ENCODE results near the gene PRAMEF27. TPM values are rescaled to one million over a fixed set of nuclear protein-coding genes. Genes with fewer than 3 reads are reported as not detected.

The PRAMEF27 gene
- not detected in 2 replicates for total RNA-seq

DNA sequence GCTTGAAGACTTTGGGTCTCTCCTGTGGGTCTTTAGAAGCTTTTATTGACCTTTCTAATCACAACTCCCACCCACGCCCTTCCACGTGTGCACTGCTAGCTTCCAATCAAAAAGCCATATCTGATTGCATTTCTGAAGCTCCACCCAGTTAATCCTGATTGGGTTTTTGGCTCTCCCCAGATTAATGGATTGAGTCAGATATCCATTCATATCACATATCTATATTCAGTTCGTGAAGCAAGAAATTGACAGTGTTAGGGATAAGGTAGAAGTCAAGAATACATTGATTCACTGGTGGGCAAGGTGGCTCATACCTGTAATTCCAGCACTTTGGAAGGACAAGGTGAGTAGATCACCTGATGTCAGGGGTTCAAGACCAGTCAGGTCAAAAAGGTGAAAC, at the start of gene PRAMEF27:
Gene PRAMEF27, minus strand, starts transcription at position 101 of the 400 bp plus-strand sequence. CDS start 2,916 bp downstream, outside the sequence.

DNA sequence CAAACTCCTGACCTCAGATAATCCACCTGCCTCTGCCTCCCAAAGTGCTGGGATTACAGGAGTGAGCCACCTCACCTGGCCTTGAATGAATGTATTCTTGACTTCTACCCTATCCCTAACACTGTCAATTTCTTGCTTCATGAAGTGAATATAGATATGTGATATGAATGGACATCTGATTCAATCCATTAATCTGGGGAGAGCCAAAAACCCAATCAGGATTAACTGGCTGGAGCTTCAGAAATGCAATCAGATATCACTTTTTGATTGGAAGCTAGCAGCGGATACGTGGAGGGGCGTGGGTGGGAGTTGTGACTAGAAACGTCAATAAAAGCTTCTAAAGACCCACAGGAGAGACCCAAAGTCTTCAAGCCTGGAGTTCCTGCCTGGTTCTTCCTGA, 14.1 kb upstream of the PRAMEF27 start, which contains the start of gene PRAMEF25:
Gene PRAMEF25, plus strand, starts transcription at position 301 of the 400 bp plus-strand sequence. CDS start 2,920 bp downstream, outside the sequence.

Other genes starting within 250 kb of the PRAMEF27 start
- gene PRAMEF11, start 225.2 kb downstream of the PRAMEF27 start, total RNA-seq, result not detected in 2 replicates
- not detected in 2 replicates for gene HNRNPCL1, start 207.9 kb downstream of the PRAMEF27 start, total RNA-seq
- gene PRAMEF2, start 199.5 kb downstream of the PRAMEF27 start, total RNA-seq, result not detected in 2 replicates
- gene PRAMEF4, start 170.4 kb downstream of the PRAMEF27 start, total RNA-seq, result not detected in 2 replicates
- under 0.01 TPM in 1 of 2 replicates, not detected in the other for gene PRAMEF10, start 158.3 kb downstream of the PRAMEF27 start, total RNA-seq
- gene PRAMEF7, start 140.0 kb downstream of the PRAMEF27 start, total RNA-seq, result not detected in 2 replicates
- not detected in 2 replicates for gene PRAMEF6, start 109.0 kb downstream of the PRAMEF27 start, total RNA-seq
- gene HNRNPCL3, start 4.2 kb upstream of the PRAMEF27 start, total RNA-seq, result not detected in 2 replicates
- gene PRAMEF25, start 14.2 kb upstream of the PRAMEF27 start, total RNA-seq, result not detected in 2 replicates
- not detected in 2 replicates for gene HNRNPCL2, start 60.3 kb upstream of the PRAMEF27 start, total RNA-seq
- gene PRAMEF26, start 99.4 kb upstream of the PRAMEF27 start, total RNA-seq, result not detected in 2 replicates
- gene HNRNPCL4, start 109.1 kb upstream of the PRAMEF27 start, total RNA-seq, result not detected in 2 replicates
- not detected in 2 replicates for gene PRAMEF9, start 115.3 kb upstream of the PRAMEF27 start, total RNA-seq
- gene PRAMEF13, start 144.8 kb upstream of the PRAMEF27 start, total RNA-seq, result not detected in 2 replicates
- gene PRAMEF18, start 169.6 kb upstream of the PRAMEF27 start, total RNA-seq, result not detected in 2 replicates
- not detected in 2 replicates for gene PRAMEF5, start 197.6 kb upstream of the PRAMEF27 start, total RNA-seq
- gene PRAMEF8, start 228.6 kb upstream of the PRAMEF27 start, total RNA-seq, result not detected in 2 replicates
- not detected in 2 replicates for gene PRAMEF33, start 247.0 kb upstream of the PRAMEF27 start, total RNA-seq

Measured in bronchial smooth muscle cell (primary cell).